ENCODE results near the gene CDH7.

Gene CDH7

GRCh38 chr18:65938592-65939372 lies 188.0 kb downstream of the CDH7 start:
- Histone ChIP-seq H3K36me3 (replicated peaks in 1 of 2; ENCODE audit: control insufficient read depth in 2 of 2, insufficient read depth in 2 of 2, low read length in 2 of 2) (no peaks in the 10 kb centered on the region), H3K4me2 (ENCODE audit: insufficient read depth, low read length, poor library complexity, severe bottlenecking) (no peak overlapping the region), H3K14ac (ENCODE audit: low read length) (no peak overlapping the region), H2BK120ac (ENCODE audit: low read depth, low read length) (no peak overlapping the region), H3K4ac (ENCODE audit: low read length) (no peak overlapping the region), H3K27me3 (ENCODE audit: control insufficient read depth in 3 of 3, insufficient read depth in 3 of 3, low read depth in 1 of 3, low read length in 3 of 3) (no peaks in the 10 kb centered on the region), H3K79me1 (ENCODE audit: low read depth, low read length) (no peaks in the 10 kb centered on the region), H3K18ac (ENCODE audit: low read length) (no peak overlapping the region), H4K91ac (ENCODE audit: low read depth, low read length, poor library complexity) (no peak overlapping the region), H3K27ac (replicated peaks; ENCODE audit: low read length) (no peak overlapping the region), H3K9me3 (replicated peaks in 1 of 2; ENCODE audit: control insufficient read depth in 2 of 2, insufficient read depth in 1 of 2, low read depth in 1 of 2, low read length in 2 of 2) (no peaks in the 10 kb centered on the region), H2BK15ac (ENCODE audit: low read length) (no peak overlapping the region), H3K4me1 (ENCODE audit: control insufficient read depth in 2 of 2, insufficient read depth in 1 of 2, low read depth in 1 of 2, low read length in 2 of 2) (peaks cover 0 to 3% of the 10 kb centered on the region in 2 donors), H2AFZ (ENCODE audit: low read length) (no peak overlapping the region), H2BK5ac (ENCODE audit: low read length) (no peak overlapping the region), H3K4me3 (ENCODE audit: low read length in 2 of 2) (no peak overlapping the region), H4K8ac (ENCODE audit: low read depth, low read length) (no peak overlapping the region), H2AK5ac (ENCODE audit: low read depth, low read length) (no peak overlapping the region), H3K9ac (ENCODE audit: low read depth, low read length, poor library complexity) (no peak overlapping the region), H2BK12ac (ENCODE audit: low read length) (no peak overlapping the region), H3K23ac (ENCODE audit: low read depth, low read length, poor library complexity) (no peak overlapping the region)
- no CpG with 5 or more reads among the region's 4 CpGs for WGBS, 2 donors (ENCODE audit: extremely low coverage in 2 of 2, insufficient read length in 2 of 2, insufficient replicate concordance in 1 of 2)
- DNase-seq (ENCODE audit: low spot score), result no peak

Measured in neuronal stem cell (in vitro differentiated cells).